Stimulated activated CD4-positive, alpha-beta T cell treated with anti-CD3 and anti-CD28 coated beads, Interleukin-1b, Interleukin-23, amount 100 ng/mL, for 24 hours (primary cell): ENCODE measurements around the gene RAB6B.

Experiments
- DNase-seq, 4 experiments: peaks; one replicate each; pipeline ENCODE4 v3.0.0-alpha.2; 2020; ENCODE audit warnings: low read depth in 4 of 4, low spot score in 1 of 4

The RAB6B gene

GRCh38 chr3:133895208-133896001, at the start of gene RAB6B:
Gene RAB6B (minus strand): TSS chr3:133895882. CDS start chr3:133895466, 416 bp downstream.
- no peak for DNase-seq

- no peak for DNase-seq
Measured at GRCh38 chr3:133944641-133945380, 49.1 kb upstream of the RAB6B start.

GRCh38 chr3:133944181-133944580, 48.5 kb upstream of the RAB6B start:
- no peak for DNase-seq

GRCh38 chr3:133943639-133944141, 48.0 kb upstream of the RAB6B start:
- DNase-seq = no peak

GRCh38 chr3:133943031-133943535, 47.4 kb upstream of the RAB6B start:
- no peak for DNase-seq

GRCh38 chr3:133941415-133941821, 45.7 kb upstream of the RAB6B start:
- DNase-seq = no peak

GRCh38 chr3:133940536-133940935, 44.9 kb upstream of the RAB6B start:
- no peak for DNase-seq

GRCh38 chr3:133939463-133939835, 43.8 kb upstream of the RAB6B start:
- DNase-seq = no peak

- no peak for DNase-seq
Measured at GRCh38 chr3:133938770-133939462, 43.2 kb upstream of the RAB6B start.

GRCh38 chr3:133937756-133938601, 42.3 kb upstream of the RAB6B start:
- no peak for DNase-seq

- DNase-seq = no peak
Measured at GRCh38 chr3:133937061-133937686, 41.5 kb upstream of the RAB6B start.

- no peak for DNase-seq
Measured at GRCh38 chr3:133935843-133936769, 40.4 kb upstream of the RAB6B start.

- DNase-seq = no peak
Measured at GRCh38 chr3:133934996-133935842, 39.5 kb upstream of the RAB6B start.

- no peak for DNase-seq
Measured at GRCh38 chr3:133934073-133934970, 38.6 kb upstream of the RAB6B start.

GRCh38 chr3:133933097-133934024, 37.7 kb upstream of the RAB6B start:
- DNase-seq = no peak

GRCh38 chr3:133932009-133932408, 36.3 kb upstream of the RAB6B start:
- no peak for DNase-seq
